AG09319 (cell line): ENCODE data around the gene GOLGA6A.
"Not testable (repeated sequence)": the region's sequence is repeated elsewhere in the genome, so short reads cannot be mapped to it uniquely, and the experiment has no call there.

Source experiments
- DNase-seq: peaks from one replicate; pipeline ENCODE4 v3.0.0-alpha.2; 2010; ENCODE audit warnings: low read depth; ENCODE audit errors: extremely low read depth
- CTCF ChIP-seq: IDR thresholded peaks from 2 replicates; pipeline ENCODE4 v1.5.1; 2011; ENCODE audit warnings: low read depth, mild to moderate bottlenecking, inconsistent platforms, low read length, moderate library complexity

GOLGA6A gene

GRCh38 chr15:74082450-74082849, at the start of gene GOLGA6A:
Gene GOLGA6A, minus strand, starts transcription at chr15:74082550. Its CDS starts 41 bp downstream, at chr15:74082509.
- DNase-seq = not testable (repeated sequence)

- TF ChIP-seq CTCF = no peak
- DNase-seq = no peak
Observed at GRCh38 chr15:74131628-74132413, 49.5 kb upstream of the GOLGA6A start.

GRCh38 chr15:74130849-74131627, 48.7 kb upstream of the GOLGA6A start:
- no peak for DNase-seq
- TF ChIP-seq CTCF = no peak

- DNase-seq = no peak
- no peak for TF ChIP-seq CTCF
Observed at GRCh38 chr15:74130155-74130848, 48.0 kb upstream of the GOLGA6A start, which contains the start of gene ISLR2. Gene ISLR2, plus strand, starts transcription at chr15:74130586. Its CDS starts 2,169 bp downstream, at chr15:74132755.

GRCh38 chr15:74129586-74130154, 47.3 kb upstream of the GOLGA6A start:
- no peak for TF ChIP-seq CTCF

GRCh38 chr15:74128785-74129585, 46.6 kb upstream of the GOLGA6A start:
- no peak for TF ChIP-seq CTCF
- no peak for DNase-seq

More at GRCh38 chr15:74129586-74130154, 47.3 kb upstream of the GOLGA6A start:
- DNase-seq = no peak
